ENCODE measurements around the gene TMED5.

GRCh38 chr1:93148001-93148400, 32.2 kb downstream of the TMED5 start:
- TF ChIP-seq CTCF (IDR thresholded peaks at IDR 0.05) (no peak), POLR2A (IDR thresholded peaks at IDR 0.05) (no peak)

Data from esophagus squamous epithelium (tissue), 4 donors.